Measurements from ENCODE around the gene HLA-DOB.

GRCh38 chr6:32845384-32845884 lies 28.6 kb upstream of the HLA-DOB start:
- TF ChIP-seq, protein P1, sequence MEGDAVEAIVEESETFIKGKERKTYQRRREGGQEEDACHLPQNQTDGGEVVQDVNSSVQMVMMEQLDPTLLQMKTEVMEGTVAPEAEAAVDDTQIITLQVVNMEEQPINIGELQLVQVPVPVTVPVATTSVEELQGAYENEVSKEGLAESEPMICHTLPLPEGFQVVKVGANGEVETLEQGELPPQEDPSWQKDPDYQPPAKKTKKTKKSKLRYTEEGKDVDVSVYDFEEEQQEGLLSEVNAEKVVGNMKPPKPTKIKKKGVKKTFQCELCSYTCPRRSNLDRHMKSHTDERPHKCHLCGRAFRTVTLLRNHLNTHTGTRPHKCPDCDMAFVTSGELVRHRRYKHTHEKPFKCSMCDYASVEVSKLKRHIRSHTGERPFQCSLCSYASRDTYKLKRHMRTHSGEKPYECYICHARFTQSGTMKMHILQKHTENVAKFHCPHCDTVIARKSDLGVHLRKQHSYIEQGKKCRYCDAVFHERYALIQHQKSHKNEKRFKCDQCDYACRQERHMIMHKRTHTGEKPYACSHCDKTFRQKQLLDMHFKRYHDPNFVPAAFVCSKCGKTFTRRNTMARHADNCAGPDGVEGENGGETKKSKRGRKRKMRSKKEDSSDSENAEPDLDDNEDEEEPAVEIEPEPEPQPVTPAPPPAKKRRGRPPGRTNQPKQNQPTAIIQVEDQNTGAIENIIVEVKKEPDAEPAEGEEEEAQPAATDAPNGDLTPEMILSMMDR (conservative IDR thresholded peaks at IDR 0.05 in 1 of 2, IDR thresholded peaks at IDR 0.05 in 1 of 2; ENCODE audit: low read depth in 1 of 2, low read length in 2 of 2), result no peak
- TF ChIP-seq EZH2 (IDR thresholded peaks at IDR 0.05; ENCODE audit: low read length, missing control alignments), result no peak
